Measurements from ENCODE around the gene PES1.

The PES1 gene

GRCh38 chr22:30607939-30608338 is 16.2 kb upstream of the PES1 start:
- Histone ChIP-seq H3K4me1 (ENCODE audit: control insufficient read depth, insufficient read depth, low read length, poor library complexity, severe bottlenecking) (peaks cover 26% of the 10 kb centered on the region), H3K9me3 (ENCODE audit: control insufficient read depth, low read length) (no peaks in the 10 kb centered on the region), H3K36me3 (ENCODE audit: control insufficient read depth, insufficient read depth, low read length) (no peaks in the 10 kb centered on the region), H3K4me3 (ENCODE audit: extremely low read depth, insufficient read depth, low read length, poor library complexity, severe bottlenecking) (no peak overlapping the region), H3K27ac (ENCODE audit: low read depth, low read length, severe bottlenecking) (no peak overlapping the region)
- WGBS, 2 experiments (ENCODE audit: insufficient coverage in 2 of 2), result 91 to 94% methylated on average over 5 of the region's 7 CpGs

- Histone ChIP-seq H3K27ac (ENCODE audit: low read depth, low read length, severe bottlenecking) (peak overlapping the region; percentile 72), H3K36me3 (ENCODE audit: control insufficient read depth, insufficient read depth, low read length) (no peaks in the 10 kb centered on the region), H3K4me1 (ENCODE audit: control insufficient read depth, insufficient read depth, low read length, poor library complexity, severe bottlenecking) (peaks cover 26% of the 10 kb centered on the region), H3K4me3 (ENCODE audit: extremely low read depth, insufficient read depth, low read length, poor library complexity, severe bottlenecking) (peak overlapping the region; percentile 41), H3K9me3 (ENCODE audit: control insufficient read depth, low read length) (no peaks in the 10 kb centered on the region)
- WGBS, 2 experiments (ENCODE audit: insufficient coverage in 2 of 2), result 75 to 89% methylated on average over 1 to 5 of the region's 7 CpGs
These were observed 15.7 kb upstream of the PES1 start for GRCh38 chr22:30607300-30607930.

GRCh38 chr22:30606455-30607299 is 15.0 kb upstream of the PES1 start, which contains the start of gene TCN2:
TSS of gene TCN2 (plus strand) at chr22:30607174. CDS start at chr22:30607332, 158 bp downstream.
- Histone ChIP-seq H3K4me1 (ENCODE audit: control insufficient read depth, insufficient read depth, low read length, poor library complexity, severe bottlenecking) (peaks cover 26% of the 10 kb centered on the region), H3K27ac (ENCODE audit: low read depth, low read length, severe bottlenecking) (peak within 1 kb of the TSS; percentile 72)
- 17% methylated on average over 14 to 17 of the region's 24 CpGs for WGBS, 2 experiments (ENCODE audit: insufficient coverage in 2 of 2)

GRCh38 chr22:30605449-30606110 is 13.9 kb upstream of the PES1 start:
- H3K4me3 ChIP-seq (ENCODE audit: extremely low read depth, insufficient read depth, low read length, poor library complexity, severe bottlenecking), result no peak overlapping the region
- H3K36me3 ChIP-seq (ENCODE audit: control insufficient read depth, insufficient read depth, low read length), result no peaks in the 10 kb centered on the region
- no peaks in the 10 kb centered on the region for H3K9me3 ChIP-seq (ENCODE audit: control insufficient read depth, low read length)
- peaks cover 26% of the 10 kb centered on the region for H3K4me1 ChIP-seq (ENCODE audit: control insufficient read depth, insufficient read depth, low read length, poor library complexity, severe bottlenecking)
- no peak overlapping the region for H3K27ac ChIP-seq (ENCODE audit: low read depth, low read length, severe bottlenecking)
- 74 to 79% methylated on average over 5 to 6 of the region's 9 CpGs for WGBS, 2 experiments (ENCODE audit: insufficient coverage in 2 of 2)

More at GRCh38 chr22:30606455-30607299, 15.0 kb upstream of the PES1 start, which contains the start of gene TCN2:
- no peaks in the 10 kb centered on the region for H3K9me3 ChIP-seq (ENCODE audit: control insufficient read depth, low read length)
- no peaks in the 10 kb centered on the region for H3K36me3 ChIP-seq (ENCODE audit: control insufficient read depth, insufficient read depth, low read length)
- H3K4me3 ChIP-seq (ENCODE audit: extremely low read depth, insufficient read depth, low read length, poor library complexity, severe bottlenecking), result peak within 1 kb of the TSS; percentile 41

GRCh38 chr22:30604723-30605122 is 13.0 kb upstream of the PES1 start:
- H3K27ac ChIP-seq (ENCODE audit: low read depth, low read length, severe bottlenecking), result no peak overlapping the region
- H3K36me3 ChIP-seq (ENCODE audit: control insufficient read depth, insufficient read depth, low read length), result no peaks in the 10 kb centered on the region
- H3K4me3 ChIP-seq (ENCODE audit: extremely low read depth, insufficient read depth, low read length, poor library complexity, severe bottlenecking), result no peak overlapping the region
- no peaks in the 10 kb centered on the region for H3K9me3 ChIP-seq (ENCODE audit: control insufficient read depth, low read length)
- peaks cover 22% of the 10 kb centered on the region for H3K4me1 ChIP-seq (ENCODE audit: control insufficient read depth, insufficient read depth, low read length, poor library complexity, severe bottlenecking)
- WGBS, 2 experiments (ENCODE audit: insufficient coverage in 2 of 2), result 63 to 86% methylated on average over 1 of the region's 2 CpGs

GRCh38 chr22:30603801-30604200 is 12.1 kb upstream of the PES1 start:
- 98 to 100% methylated on average over 2 to 3 of the region's 3 CpGs for WGBS, 2 experiments (ENCODE audit: insufficient coverage in 2 of 2)
- no peaks in the 10 kb centered on the region for H3K9me3 ChIP-seq (ENCODE audit: control insufficient read depth, low read length)
- H3K27ac ChIP-seq (ENCODE audit: low read depth, low read length, severe bottlenecking), result no peak overlapping the region
- H3K4me1 ChIP-seq (ENCODE audit: control insufficient read depth, insufficient read depth, low read length, poor library complexity, severe bottlenecking), result peaks cover 14% of the 10 kb centered on the region
- H3K36me3 ChIP-seq (ENCODE audit: control insufficient read depth, insufficient read depth, low read length), result no peaks in the 10 kb centered on the region
- no peak overlapping the region for H3K4me3 ChIP-seq (ENCODE audit: extremely low read depth, insufficient read depth, low read length, poor library complexity, severe bottlenecking)

GRCh38 chr22:30602049-30602448 is 10.3 kb upstream of the PES1 start:
- WGBS, 2 experiments (ENCODE audit: insufficient coverage in 2 of 2), result 20 to 65% methylated on average over 1 to 3 of the region's 3 CpGs
- Histone ChIP-seq H3K36me3 (ENCODE audit: control insufficient read depth, insufficient read depth, low read length) (no peaks in the 10 kb centered on the region), H3K4me3 (ENCODE audit: extremely low read depth, insufficient read depth, low read length, poor library complexity, severe bottlenecking) (no peak overlapping the region), H3K4me1 (ENCODE audit: control insufficient read depth, insufficient read depth, low read length, poor library complexity, severe bottlenecking) (peaks cover 3% of the 10 kb centered on the region), H3K27ac (ENCODE audit: low read depth, low read length, severe bottlenecking) (no peak overlapping the region), H3K9me3 (ENCODE audit: control insufficient read depth, low read length) (no peaks in the 10 kb centered on the region)

- no peaks in the 10 kb centered on the region for H3K4me1 ChIP-seq (ENCODE audit: control insufficient read depth, insufficient read depth, low read length, poor library complexity, severe bottlenecking)
- WGBS, 2 experiments (ENCODE audit: insufficient coverage in 2 of 2), result 87 to 100% methylated on average over 2 to 4 of the region's 5 CpGs
- no peaks in the 10 kb centered on the region for H3K36me3 ChIP-seq (ENCODE audit: control insufficient read depth, insufficient read depth, low read length)
- H3K9me3 ChIP-seq (ENCODE audit: control insufficient read depth, low read length), result no peaks in the 10 kb centered on the region
- H3K27ac ChIP-seq (ENCODE audit: low read depth, low read length, severe bottlenecking), result no peak overlapping the region
- no peak overlapping the region for H3K4me3 ChIP-seq (ENCODE audit: extremely low read depth, insufficient read depth, low read length, poor library complexity, severe bottlenecking)
These were observed 9.8 kb upstream of the PES1 start for GRCh38 chr22:30601464-30601863.

GRCh38 chr22:30600921-30601320 is 9.2 kb upstream of the PES1 start:
- WGBS, 2 experiments (ENCODE audit: insufficient coverage in 2 of 2), result 67 to 100% methylated on average over 1 to 2 of the region's 3 CpGs
- H3K4me3 ChIP-seq (ENCODE audit: extremely low read depth, insufficient read depth, low read length, poor library complexity, severe bottlenecking), result no peak overlapping the region
- H3K4me1 ChIP-seq (ENCODE audit: control insufficient read depth, insufficient read depth, low read length, poor library complexity, severe bottlenecking), result no peaks in the 10 kb centered on the region
- no peaks in the 10 kb centered on the region for H3K9me3 ChIP-seq (ENCODE audit: control insufficient read depth, low read length)
- no peaks in the 10 kb centered on the region for H3K36me3 ChIP-seq (ENCODE audit: control insufficient read depth, insufficient read depth, low read length)
- H3K27ac ChIP-seq (ENCODE audit: low read depth, low read length, severe bottlenecking), result no peak overlapping the region

GRCh38 chr22:30598986-30599385 is 7.3 kb upstream of the PES1 start:
- H3K36me3 ChIP-seq (ENCODE audit: control insufficient read depth, insufficient read depth, low read length), result no peaks in the 10 kb centered on the region
- no peak overlapping the region for H3K4me3 ChIP-seq (ENCODE audit: extremely low read depth, insufficient read depth, low read length, poor library complexity, severe bottlenecking)
- no peaks in the 10 kb centered on the region for H3K9me3 ChIP-seq (ENCODE audit: control insufficient read depth, low read length)
- no peak overlapping the region for H3K27ac ChIP-seq (ENCODE audit: low read depth, low read length, severe bottlenecking)
- 85 to 100% methylated on average over 2 of the region's 3 CpGs for WGBS, 2 experiments (ENCODE audit: insufficient coverage in 2 of 2)
- no peaks in the 10 kb centered on the region for H3K4me1 ChIP-seq (ENCODE audit: control insufficient read depth, insufficient read depth, low read length, poor library complexity, severe bottlenecking)
